GM18502 (cell line): ENCODE data around the gene COA1.
A peak's percentile ranks its signal among the peaks of the same experiment; 100 is the strongest.
"Not testable (repeated sequence)": the region's sequence is repeated elsewhere in the genome, so short reads cannot be mapped to it uniquely, and the experiment has no call there.

ENCODE experiments used
- ATAC-seq: cut with Tn5 transposase; IDR thresholded peaks from one replicate; pipeline ENCODE4 v1.9.1; 2021; ENCODE audit warnings: mild to moderate bottlenecking; ENCODE audit not compliant: unreplicated experiment, poor library complexity

COA1 gene

DNA sequence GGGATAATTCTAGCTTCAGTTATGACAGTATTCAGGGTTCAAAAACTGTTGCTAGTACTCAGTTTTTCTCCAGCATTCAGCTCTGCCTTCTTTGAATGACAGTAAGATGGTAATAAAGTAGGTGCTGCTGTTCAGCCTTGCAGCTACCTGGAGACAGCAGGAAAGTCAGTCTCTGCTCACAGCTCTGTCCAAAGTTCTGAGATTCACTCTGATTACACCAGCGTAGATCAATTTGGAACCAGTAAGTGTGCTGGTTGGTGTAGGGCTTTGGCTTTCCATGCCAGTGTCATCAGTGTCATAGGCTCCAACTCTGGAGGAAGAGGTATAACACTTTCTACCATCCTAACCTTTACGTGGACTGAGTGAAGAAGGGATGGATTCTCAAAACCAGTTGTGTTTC is 120.2 kb downstream of the COA1 start:
- ATAC-seq, result no peak

DNA sequence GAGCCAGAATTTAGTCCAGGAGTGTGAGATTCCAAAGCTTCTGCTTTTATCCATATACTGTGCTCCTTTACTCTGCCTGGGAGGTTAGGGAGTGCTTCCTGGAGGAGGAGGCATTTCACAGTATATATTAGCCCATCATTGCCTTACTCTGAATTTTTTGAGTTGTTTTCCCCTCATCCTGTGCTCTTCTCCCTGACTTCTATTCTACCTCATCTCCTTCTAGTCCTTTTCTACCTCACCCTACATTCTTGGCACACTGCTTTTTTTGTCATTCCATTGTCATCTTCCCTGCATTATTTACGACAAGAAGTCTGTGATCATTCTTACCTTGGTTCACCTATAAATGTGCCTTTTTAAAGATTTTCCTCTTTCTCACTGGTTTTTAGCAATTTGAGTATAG is 125.1 kb downstream of the COA1 start:
- ATAC-seq, result no peak

DNA sequence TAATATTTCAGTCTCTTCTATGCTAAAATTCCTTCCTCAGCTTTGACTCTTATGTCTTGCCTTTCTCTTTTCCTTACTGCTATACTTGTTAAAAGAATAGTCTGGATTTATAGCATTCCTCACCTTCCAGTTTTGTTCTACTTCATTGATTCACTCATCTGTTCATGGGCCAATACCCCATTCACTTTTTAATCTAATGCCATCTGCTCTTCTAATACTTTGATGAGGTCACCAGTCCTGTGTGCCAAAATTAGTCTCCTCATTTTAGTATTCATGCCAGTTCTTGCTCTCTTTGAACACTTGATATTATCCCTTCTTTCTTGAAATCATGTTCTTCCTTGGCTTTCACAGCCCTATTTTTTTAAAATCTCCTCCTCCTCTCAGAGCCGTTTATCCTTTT is 127.1 kb downstream of the COA1 start:
- ATAC-seq, result no peak

DNA sequence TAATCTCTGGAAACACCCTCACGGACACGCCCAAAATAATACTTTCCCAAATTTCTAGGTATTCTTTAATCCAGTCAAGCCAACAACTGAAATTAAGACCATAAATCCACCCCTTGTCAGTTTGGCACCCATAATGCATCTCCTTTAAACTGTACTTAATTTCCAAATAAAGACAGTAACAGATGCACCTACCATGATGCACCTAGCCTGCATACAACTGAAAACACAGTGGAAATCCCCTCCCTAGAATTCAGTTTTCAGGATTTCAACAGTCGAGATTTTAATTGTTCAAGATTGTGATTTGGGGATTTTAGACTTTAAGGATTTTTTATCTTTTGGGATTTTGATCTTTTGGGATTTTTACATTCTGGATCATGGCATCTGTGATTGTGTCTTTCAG is 129.3 kb downstream of the COA1 start:
- ATAC-seq, result no peak

DNA sequence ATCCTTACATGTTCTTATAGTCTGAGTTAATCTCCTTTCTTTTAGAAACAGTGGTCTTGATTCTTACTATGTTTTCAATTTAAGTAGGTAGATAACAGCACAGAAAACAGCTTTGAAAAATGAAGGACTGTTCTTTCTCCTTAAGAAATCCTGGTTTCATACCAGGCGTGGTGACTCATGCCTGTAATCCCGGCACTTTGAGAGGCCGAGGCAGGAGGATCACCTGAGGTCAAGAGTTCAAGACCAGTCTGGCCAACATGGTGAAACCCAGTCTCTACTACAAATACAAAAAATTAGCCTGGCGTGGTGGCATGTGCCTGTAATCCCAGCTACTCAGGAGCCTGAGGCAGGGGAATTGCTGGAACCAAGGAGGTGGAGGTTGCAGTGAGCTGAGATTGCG is 132.9 kb downstream of the COA1 start:
- not testable (repeated sequence) for ATAC-seq

DNA sequence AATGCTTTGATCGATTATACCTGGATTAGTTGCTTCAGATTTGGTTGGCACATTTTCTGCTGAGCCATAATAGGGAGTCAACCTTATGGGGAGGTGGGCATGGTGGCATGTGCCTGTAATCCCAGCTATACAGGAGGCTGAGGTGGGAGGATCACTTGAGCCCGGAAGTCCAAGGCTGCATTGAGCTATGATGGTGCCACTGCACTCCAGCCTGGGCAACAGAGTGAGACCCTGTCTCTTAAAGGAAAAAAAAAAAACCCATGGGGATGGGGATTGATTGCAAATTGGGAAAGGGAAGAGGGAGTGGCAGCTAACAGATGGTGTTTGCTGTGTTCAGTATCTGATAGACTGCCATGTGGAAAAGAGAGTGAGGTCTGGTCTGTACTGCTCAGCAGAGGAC is 135.3 kb downstream of the COA1 start:
- no peak for ATAC-seq

DNA sequence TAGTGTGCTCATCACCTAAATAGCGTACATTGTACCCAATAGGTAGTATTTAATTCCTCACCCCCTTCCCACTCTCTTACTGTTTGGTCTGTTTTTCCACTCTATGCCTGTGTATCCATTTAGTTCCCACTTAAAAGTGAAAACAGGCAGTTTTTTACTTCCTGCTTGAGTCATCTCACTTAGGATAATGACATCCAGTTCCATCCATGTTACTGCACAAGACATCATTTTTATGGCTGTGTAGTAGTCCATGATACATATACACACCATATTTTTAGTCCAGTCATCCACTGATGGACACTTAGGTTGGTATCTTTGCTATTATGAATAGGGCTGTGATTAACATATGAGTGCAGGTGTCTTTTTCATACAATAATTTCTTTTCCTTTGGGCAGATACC is 136.3 kb downstream of the COA1 start:
- ATAC-seq, result no peak

DNA sequence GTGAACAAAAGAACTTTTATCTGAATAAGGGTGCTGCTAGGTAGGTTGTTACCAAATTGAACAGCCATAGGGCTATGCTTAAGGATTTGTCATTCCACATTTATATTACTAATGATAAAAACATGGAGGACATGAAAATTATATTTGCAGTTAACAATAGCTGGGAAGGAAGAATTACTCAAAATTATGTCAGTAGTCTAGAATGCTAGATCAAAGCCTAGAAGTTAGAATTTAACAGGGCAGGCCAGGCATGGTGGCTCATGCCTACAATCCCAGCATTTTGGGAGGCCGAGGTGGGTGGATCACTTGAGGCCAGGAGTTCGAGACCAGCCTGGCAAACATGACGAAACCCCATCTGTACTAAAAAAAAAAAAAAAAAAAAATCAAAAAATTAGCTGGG is 137.0 kb downstream of the COA1 start:
- ATAC-seq, result no peak

DNA sequence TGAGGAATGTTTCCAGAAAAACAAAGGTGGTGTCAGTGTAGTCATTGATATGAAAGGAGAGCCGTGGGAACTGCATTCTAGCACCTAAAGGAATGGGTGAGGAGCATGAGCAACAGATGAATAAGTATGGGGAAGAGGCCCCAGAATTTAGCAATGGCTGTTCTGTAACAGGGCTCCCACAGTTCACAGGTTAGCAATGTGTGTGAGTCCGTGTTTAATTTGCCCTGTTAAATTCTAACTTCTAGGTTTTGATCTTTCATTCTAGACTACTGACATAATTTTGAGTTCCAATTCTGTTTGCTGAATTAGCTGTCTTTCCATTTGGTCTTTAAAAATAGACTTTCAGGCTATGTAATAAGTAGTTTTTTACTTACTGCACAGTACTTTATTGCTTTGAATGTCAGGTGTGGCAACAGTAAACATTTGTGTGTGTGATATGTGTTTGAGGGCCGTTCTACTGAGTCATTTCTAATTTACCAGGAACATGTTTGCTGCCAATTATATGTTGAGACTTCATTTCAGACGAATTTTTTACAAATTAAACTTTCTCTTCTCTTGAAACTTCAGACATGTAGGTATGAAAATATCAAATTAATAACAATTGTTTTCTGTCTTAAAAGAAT is 137.7 kb downstream of the COA1 start:
- ATAC-seq, result peak; percentile 28

DNA sequence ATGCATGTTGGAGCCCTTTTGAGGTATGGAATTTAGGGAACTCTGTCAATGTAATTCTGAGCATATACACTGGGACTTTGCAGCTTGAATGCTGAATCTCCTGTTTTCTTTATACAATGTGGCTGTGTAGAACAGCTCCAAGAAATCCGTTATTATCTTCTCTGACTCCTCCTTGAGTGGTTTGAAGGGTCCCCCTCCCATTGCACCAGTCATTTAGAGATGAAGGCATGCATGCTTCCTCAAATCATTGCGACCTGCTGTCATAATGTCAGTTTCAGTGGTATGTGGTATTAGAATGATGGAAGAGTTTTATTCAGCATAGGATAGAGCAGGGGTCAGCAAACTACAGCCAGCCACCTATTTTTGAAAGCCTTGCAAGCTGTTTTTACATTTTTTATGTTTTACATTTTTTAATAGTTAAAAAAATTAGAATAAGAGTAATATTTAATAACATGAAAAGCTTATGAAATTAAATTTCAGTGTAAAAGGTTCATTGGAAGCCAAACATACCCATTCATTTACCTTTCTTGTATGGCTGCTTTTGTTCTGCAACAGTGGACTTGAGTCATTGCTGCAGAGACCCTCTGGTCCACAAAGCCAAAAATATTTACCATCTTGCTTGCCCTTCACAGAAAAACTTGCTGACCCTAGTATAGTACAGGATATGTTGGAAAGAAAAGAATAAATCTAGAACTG is 138.3 kb downstream of the COA1 start:
- ATAC-seq, result peak; percentile 73

DNA sequence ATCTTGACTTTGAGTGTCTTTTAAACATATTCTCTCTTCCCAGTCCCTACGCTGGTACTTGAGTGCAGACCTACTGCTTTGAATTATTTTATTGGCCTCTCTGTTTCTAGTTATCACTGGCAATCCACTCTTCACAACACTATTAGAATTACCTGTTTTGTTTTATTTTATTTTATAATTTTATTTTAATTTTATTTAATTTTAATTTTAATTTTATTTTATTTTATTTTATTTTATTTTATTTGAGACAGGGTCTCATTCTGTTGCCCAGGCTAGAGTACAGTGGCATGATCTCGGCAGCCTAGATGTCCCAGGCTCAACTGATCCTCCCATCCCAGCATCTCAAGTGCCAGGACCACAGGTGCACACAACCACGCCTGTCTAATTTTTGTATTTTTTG is 139.6 kb downstream of the COA1 start:
- no peak for ATAC-seq
